NCI-H2196 (cell line): ENCODE measurements around the gene YDJC.
"Not testable (repeated sequence)": the region's sequence is repeated elsewhere in the genome, so short reads cannot be mapped to it uniquely, and the experiment has no call there.

Experiments
- DNase-seq: peaks from one replicate; lab custom pipeline; 2025; ENCODE audit not compliant: unreplicated experiment; lab: John Stamatoyannopoulos, UW

YDJC gene

GRCh38 chr22:21611210-21611977 lies 18.4 kb downstream of the YDJC start:
- no peak for DNase-seq

DNA sequence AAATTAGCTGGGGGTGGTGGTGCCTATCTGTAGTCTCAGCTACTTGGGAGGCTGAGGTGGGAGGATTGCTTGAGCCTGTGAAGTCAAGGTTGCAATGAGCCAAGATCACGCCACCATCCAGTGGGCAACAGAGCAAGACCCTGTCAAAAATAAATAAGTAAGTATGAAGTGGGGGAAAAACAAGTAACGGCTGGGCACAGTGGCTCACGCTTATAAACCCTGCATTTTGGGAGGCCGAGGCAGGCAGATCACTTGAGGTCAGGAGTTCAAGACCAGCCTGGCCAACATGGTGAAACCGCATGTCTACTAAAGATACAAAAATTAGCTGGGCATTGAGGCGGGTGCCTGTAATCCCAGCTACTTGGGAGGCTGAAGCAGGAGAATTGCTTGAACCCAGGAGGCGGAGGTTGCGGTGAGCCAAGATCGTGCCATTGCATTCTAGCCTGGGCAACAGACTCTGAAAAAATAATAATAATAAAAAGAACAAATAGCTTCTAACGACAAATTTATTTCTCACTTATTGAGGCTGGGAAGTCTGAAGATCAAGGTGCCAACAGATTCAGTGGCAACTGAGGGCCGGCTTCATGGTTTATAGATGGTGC lies 20.2 kb downstream of the YDJC start:
- not testable (repeated sequence) for DNase-seq

DNA sequence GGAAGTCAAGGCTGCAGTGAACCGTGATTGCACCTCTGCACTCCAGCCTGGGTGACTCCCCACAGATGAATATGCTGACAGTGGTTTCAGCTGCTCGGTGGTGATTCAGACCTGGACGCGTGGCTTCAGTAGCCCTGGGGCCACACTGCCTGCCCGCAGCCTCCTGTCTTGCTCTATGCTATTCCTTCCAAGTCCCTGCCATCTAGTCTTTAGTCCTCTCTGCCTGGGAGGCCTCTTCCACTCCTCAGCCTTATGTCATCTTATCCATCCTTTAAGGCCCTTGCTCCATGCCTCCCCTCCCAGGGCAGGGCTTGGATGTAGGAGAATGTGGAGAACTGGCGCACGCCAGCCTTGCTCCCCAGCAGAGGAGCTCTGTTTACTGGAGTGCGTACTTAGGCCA lies 23.0 kb downstream of the YDJC start:
- no peak for DNase-seq

- no peak for DNase-seq
These were observed 23.8 kb downstream of the YDJC start for GRCh38 chr22:21605887-21606564.

DNA sequence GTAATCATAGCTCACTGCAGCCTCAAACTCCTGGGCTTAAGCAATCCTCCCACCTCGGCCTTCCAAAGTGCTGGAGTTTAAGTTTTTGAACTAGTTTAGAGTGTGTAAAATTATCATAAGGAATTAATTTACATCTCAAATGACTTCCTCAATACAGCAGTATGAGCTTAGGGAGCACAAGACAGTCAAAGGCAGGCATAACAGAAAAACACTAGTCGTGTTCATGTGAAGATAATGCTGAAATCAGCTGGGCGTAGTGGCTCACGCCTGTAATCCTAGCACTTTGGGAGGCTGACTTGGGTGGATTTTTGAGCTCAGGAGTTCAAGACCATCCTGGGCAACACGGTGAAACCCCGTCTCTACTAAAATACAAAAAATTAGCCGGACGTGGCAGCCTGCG lies 25.8 kb downstream of the YDJC start:
- DNase-seq, result no peak

DNA sequence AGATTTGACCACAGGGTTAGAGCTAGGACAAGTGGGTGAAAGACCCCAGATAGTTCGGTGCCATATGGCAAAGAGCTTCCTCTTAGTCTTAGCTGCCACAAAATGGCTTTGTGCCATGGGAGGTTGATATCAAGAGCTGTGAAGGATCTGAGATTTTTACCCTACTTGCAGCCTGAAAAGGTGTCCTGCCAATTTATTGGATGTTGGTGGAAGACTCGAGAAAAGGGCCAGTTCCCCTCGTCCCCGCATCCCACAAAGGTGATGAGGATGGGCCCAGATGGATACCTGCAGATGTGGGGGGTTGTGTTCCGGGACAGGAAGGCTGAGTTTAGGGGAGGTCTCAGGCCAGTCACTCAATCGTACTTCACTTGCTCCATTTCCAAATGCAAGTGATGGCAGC lies 27.2 kb downstream of the YDJC start:
- DNase-seq, result no peak

DNA sequence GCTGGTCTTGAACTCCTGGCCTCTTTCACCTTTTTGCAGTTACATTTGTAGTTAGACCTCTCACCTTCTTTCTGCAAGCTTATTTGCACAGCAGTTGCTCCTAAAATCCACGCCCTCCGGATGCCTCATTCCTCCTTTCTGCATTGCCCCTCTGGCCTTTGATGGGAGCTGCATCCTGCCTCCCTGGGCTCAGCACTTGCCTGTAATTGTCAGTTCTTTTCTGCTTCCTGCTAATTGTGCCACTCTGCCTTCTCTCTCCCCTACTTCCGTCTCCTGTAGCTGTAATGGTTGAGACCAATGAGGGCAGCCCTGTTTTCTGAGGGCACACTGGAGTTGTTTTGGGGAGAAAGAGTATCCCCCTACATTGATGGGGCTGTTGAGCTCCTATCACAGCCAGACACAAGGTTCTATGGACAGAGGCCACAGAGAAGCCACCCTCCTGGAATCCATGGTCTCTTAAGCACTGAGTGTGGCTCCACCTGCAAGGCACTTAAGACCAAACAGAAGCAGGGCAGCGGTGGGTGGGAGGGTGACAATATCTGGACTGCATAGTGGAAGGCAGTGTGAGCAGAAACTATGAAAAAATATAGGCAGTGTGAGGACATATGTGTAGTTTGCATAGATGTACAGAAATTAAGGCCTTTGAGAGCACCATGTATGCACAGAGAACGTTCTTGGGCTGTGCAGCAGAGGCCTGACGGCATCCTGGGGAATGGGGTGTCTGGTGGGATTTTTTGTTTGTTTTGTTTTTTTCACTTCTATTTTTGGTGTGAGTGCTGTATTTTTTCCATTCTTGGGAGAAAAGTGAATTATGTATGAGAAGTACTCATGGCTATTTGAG lies 30.5 kb downstream of the YDJC start:
- no peak for DNase-seq

GRCh38 chr22:21598302-21598701 lies 31.5 kb downstream of the YDJC start:
- DNase-seq, result no peak

DNA sequence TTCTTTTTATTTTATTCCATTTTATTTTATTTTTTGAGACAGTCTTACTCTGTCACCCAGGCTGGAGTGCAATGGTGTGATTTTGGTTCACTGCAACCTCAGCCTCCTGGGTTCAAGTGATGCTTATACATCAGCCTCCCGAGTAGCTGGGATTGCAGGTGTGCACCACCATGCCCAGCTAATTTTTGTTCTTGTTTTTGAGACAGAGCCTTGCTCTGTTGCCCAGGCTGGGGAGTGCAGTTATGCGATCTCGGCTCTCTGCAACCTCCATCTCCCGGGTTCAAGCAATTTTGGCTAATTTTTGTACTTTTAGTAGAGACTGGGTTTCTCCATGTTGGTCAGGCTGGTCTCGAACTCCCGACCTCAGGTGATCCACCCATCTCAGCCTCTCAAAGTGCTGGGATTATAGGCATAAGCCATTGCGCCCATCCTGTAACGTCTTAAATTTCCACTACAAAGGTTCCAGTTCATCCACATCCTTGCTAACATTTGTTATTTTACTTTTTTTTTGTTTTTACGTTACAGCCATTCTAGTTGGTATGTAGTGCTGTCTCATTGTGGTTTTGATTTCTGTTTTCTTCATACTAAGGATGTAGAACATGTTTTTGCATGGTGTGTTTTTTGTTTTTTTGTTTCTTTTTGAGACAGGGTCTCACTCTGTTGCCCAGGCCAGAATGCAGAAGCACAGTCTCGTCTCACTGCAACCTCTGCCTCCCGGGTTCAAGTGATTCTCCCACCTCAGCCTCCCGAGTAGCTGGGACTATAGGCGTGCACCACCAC lies 33.3 kb downstream of the YDJC start:
- DNase-seq, result not testable (repeated sequence)

- DNase-seq, result no peak
These were observed 34.9 kb downstream of the YDJC start for GRCh38 chr22:21594865-21595452.

DNA sequence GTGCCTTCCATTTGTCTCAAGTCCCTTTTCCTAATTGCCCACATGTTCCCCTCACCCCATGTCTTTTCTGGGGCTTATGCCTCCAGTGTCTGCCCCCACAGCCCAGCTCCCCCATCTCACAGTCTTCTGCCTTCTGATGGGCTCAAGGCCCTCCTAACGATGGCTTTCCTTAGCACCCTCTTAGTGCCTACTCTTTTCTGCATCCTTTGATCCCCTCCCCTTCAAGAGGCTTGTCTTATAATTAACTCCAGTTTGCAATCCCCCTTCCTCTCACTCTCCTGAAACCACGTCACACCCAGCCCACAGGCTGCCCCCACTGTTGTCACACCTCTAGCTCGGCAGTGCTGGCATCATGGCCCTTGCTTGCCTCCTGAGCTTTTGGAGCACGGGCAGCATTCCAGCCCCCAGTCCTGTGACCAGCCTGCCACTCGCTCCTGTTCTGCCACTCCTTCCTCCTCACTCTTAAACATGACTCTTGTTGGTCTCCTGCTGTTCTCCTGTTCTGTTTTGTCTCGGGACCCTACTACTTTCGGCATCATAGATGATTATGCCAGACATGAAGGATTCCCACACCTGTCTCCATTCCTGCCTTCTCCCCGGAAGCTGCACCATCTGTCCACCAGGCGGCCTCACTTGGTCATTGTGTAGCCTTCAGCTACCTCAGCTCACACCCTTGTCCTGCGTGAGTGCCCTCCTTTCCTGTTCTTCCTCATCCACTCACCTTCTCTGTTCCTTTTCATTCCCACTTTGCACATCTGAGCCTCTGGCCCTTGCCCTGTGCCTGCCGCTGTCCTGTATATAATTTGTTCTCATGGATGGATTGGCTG lies 36.2 kb downstream of the YDJC start:
- DNase-seq, result no peak

DNA sequence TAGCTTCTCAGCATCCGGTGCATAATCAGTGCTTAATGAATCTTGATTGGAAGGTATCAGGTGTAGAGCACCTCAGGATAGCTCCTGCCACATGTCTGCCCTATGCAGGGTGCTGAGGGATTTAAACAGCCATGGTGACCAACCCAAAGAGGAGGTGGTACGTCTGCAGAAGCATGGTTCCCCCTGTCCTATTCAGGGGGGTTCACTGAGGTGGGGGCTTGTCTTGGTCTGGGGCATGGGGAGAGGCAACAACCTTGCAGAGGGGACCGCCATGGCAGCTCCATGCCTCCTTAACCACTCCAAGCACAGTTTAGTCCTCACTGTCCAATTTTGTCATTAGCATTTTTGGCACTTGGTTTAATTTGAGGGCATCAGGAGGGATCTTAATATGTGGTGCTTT lies 37.4 kb downstream of the YDJC start:
- DNase-seq, result no peak

DNA sequence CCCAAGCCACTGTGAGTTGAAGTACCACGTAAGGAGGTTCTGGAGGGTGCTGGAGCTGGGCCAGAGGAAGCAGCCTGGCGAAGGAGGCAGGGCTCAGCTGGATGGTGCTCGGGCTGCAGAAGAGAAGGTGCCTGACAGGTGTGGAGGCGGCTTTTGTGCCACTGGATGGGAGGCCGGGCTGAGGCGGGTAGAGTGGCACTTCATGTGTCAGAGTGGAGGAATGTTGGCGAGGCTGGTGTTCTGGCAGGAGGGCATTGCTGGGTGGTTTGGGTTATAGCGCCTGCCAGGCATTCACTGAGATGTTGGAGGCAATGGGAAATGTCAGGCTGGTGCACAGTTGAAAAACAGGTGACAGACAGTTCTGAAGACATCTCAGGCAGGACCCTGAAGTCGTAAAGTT lies 38.1 kb downstream of the YDJC start:
- DNase-seq, result no peak

DNA sequence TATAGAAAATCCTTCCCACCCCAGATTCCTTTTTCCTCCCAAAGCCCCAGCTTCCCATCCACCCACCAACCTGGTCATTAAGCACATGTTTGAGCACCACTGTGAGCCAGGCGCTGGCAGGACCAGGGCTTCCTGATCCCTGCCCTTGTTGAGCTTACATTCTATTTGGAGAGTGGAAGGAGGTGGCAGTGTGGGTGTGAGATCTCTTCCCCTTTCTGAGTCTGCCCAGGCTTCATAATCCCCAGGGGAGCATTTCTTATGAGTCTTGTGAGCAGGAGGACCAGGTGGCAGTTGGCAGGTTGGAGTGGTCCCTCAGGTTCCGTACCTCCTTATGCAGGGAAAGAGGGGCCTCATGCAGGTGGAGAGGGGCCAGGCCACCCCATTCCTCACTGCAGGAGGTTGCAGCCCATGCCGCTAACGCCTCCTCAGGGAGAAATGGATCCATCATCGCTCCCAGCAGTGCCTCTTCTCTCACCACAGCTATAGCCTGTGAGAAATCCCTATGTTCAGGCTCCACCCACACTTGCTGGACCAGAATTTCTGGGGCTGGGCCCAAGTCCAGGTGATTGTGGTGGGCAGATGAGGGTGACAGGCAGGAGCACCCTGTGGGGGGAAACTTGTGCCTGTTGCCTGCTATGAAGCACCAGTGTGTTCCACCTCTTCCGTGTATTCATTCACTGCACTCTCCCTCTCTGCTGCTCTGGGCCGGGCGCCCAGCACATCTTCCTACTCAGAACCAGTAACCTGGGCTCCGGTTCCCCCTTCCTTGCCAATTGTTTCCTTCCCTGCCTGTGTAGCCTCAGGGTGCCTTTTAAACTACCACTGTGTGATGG lies 38.8 kb downstream of the YDJC start:
- no peak for DNase-seq

DNA sequence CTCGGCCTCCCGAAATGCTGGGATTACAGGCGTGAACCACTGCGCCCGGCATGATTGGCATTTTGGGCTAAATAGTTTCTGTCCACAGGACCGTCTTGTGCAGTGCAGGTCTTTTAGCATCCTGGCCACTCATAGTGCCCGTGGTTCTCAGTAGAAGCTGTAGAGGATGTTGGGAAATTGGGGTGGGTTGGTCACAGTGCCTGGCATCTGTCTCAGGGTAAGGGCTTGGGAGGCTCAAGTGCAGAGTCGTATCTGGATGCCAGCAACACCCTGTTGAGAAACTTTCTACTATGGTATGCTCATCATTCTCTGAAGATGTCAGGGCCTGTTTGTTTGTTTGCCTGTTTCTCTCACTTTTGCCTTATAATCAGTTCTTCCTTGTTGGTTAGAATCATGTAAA lies 40.4 kb downstream of the YDJC start:
- no peak for DNase-seq

GRCh38 chr22:21587803-21588611 lies 41.8 kb downstream of the YDJC start:
- DNase-seq, result no peak

- DNase-seq, result no peak
These were observed 44.4 kb downstream of the YDJC start for GRCh38 chr22:21585389-21585788.
